Measurements from ENCODE around the gene HADH. TPM values are rescaled to one million over a fixed set of nuclear protein-coding genes. Genes with fewer than 3 reads are reported as not detected.

Gene HADH
- total RNA-seq, 6 experiments from 2014 or later = 67.2 to 152 (median 104) TPM

DNA sequence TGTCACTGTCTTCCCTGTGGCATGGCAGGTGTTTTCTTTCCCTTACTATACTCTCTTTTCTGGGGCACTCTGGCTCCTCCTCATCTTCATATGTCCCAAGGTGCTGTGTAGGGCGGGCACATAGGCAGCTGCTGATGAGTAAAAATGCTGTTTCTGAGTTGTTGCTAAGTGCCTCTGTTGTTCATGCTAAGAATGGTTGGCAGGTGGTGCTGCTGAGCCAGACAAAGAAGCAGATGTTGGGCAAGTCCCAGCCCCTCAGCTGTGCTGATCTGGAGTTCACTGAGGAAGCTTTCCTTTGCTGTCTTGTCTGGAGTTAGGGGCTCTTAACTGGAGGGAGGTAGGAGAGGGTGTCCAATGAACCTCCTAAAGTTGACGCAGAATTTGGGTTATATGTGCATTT is 40.6 kb downstream of the HADH start:
- DNase-seq (no peak), ATAC-seq (peak; percentile 42 to 72 (median 56))
- intact Hi-C loops (cut with DNase I) = no loop called here
- Histone ChIP-seq H3K27ac (no peak overlapping the region), H3K4me3 (no peak overlapping the region), H3K27me3 (no peaks in the 10 kb centered on the region), H3K4me1 (no peaks in the 10 kb centered on the region), H3K9me3 (no peaks in the 10 kb centered on the region), H3K36me3 (peaks cover 0 to 81% (median 21%) of the 10 kb centered on the region in 4 donors)
- TF ChIP-seq, protein P1, sequence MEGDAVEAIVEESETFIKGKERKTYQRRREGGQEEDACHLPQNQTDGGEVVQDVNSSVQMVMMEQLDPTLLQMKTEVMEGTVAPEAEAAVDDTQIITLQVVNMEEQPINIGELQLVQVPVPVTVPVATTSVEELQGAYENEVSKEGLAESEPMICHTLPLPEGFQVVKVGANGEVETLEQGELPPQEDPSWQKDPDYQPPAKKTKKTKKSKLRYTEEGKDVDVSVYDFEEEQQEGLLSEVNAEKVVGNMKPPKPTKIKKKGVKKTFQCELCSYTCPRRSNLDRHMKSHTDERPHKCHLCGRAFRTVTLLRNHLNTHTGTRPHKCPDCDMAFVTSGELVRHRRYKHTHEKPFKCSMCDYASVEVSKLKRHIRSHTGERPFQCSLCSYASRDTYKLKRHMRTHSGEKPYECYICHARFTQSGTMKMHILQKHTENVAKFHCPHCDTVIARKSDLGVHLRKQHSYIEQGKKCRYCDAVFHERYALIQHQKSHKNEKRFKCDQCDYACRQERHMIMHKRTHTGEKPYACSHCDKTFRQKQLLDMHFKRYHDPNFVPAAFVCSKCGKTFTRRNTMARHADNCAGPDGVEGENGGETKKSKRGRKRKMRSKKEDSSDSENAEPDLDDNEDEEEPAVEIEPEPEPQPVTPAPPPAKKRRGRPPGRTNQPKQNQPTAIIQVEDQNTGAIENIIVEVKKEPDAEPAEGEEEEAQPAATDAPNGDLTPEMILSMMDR (IDR thresholded peaks at IDR 0.05) = peak; percentile 20 to 31 (median 22)
- TF ChIP-seq POLR2A (IDR thresholded peaks at IDR 0.05) = no peak
- WGBS (ENCODE audit: insufficient coverage, low coverage, low lambda C conversion rate, missing lambda C conversion rate) = 86% methylated on average over 2 of the region's 2 CpGs

DNA sequence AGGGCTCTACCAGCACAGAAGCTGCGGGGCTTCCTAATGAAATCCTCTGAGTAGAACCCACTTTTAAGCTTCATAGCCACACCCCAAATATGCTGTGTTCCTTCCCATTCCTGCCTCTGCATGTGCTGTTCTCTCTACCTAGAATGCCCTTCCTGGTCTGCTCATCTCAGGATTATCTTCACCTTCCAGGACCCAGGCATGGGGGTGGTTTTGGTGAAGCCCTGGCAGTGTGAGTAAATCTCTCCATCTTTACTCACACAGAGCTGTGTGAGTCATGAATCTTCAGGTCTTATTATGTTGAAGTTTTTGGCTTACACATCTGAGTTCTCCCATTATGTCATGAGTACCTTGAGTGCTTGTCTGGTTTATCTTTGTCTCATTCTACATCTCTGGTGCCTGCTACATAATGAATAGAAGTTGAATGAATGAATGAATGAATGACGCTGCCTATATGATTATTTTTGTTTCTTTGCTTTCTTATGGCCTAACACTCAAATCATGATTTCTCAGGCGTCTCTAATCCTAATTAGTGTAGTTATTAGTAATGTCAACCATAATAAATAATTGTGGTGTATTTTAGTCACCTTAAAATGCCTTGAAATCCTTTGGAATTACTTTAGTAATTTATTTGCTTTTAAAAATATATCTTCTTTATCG is 41.9 kb downstream of the HADH start:
- 96% methylated on average over 4 of the region's 4 CpGs for WGBS (ENCODE audit: insufficient coverage, low coverage, low lambda C conversion rate, missing lambda C conversion rate)
- H3K9me3 ChIP-seq = no peaks in the 10 kb centered on the region
- H3K36me3 ChIP-seq = peaks cover 0 to 82% (median 21%) of the 10 kb centered on the region in 4 donors
- TF ChIP-seq, protein P1 (IDR thresholded peaks at IDR 0.05) = no peak
- TF ChIP-seq POLR2A (IDR thresholded peaks at IDR 0.05) = no peak
- DNase-seq (no peak), ATAC-seq (no peak)
- no peaks in the 10 kb centered on the region for H3K4me1 ChIP-seq
- no peaks in the 10 kb centered on the region for H3K27me3 ChIP-seq
- intact Hi-C loops (cut with DNase I) = no loop called here
- H3K4me3 ChIP-seq = no peak overlapping the region
- no peak overlapping the region for H3K27ac ChIP-seq

DNA sequence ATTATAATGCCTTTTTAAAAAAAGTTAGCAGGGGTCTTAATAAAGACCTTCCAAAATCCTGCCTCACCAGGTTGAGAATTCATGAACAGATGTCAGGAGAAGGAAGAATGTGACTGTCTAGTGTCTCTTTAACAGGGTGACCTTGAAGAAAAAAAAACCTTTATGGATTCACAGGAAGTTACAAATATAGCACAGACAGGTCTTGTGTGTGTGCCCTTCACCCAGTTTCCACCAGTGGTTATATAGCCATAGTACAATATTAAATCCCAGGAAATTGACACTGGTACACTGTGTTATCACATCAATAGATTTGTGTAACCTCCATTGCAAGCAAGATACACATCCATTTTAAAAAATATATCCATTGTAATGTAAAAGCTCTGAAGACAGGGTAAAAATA is 43.7 kb downstream of the HADH start:
- H3K9me3 ChIP-seq = no peaks in the 10 kb centered on the region
- H3K4me3 ChIP-seq = no peak overlapping the region
- H3K27me3 ChIP-seq = no peaks in the 10 kb centered on the region
- DNase-seq (no peak), ATAC-seq (no peak)
- TF ChIP-seq, protein P1 (IDR thresholded peaks at IDR 0.05) = no peak
- TF ChIP-seq POLR2A (IDR thresholded peaks at IDR 0.05) = no peak
- peaks cover 0 to 66% (median 14%) of the 10 kb centered on the region in 4 donors for H3K36me3 ChIP-seq
- intact Hi-C loops (cut with DNase I) = no loop called here
- H3K27ac ChIP-seq = no peak overlapping the region
- no peaks in the 10 kb centered on the region for H3K4me1 ChIP-seq

DNA sequence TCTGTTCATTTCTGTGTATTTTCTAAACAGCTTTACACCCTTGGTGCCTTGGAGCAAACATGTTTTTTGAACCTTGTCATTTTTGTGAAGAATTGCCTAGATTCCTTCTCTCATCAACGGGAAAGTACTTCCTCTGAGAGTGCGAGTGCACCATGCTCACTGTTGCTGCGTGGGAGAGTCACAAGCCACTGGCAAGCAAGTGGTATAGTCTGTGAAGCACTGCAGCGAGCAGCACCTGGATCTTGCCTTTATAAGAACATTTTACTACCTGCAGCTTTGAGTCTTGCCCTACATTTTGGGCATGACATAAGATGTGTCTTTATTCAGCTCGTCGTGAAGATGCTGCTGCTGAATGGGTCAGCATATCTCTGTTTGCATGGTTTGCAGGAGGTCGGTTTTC is 44.9 kb downstream of the HADH start:
- DNase-seq (no peak), ATAC-seq (no peak)
- Histone ChIP-seq H3K27me3 (no peaks in the 10 kb centered on the region), H3K9me3 (no peaks in the 10 kb centered on the region), H3K4me1 (no peaks in the 10 kb centered on the region), H3K36me3 (peaks cover 0 to 55% (median 9%) of the 10 kb centered on the region in 4 donors), H3K4me3 (no peak overlapping the region), H3K27ac (no peak overlapping the region)
- TF ChIP-seq, protein P1 (IDR thresholded peaks at IDR 0.05) = no peak
- TF ChIP-seq POLR2A (IDR thresholded peaks at IDR 0.05) = no peak
- intact Hi-C loops (cut with DNase I) = no loop called here
- whole genome bisulfite sequencing (ENCODE audit: insufficient coverage, low coverage, low lambda C conversion rate, missing lambda C conversion rate) = 81% methylated on average over 7 of the region's 7 CpGs

Data from right lobe of liver (tissue), 6 donors.